HFF-Myc (cell line): ENCODE results near the gene LDLRAD1.

Experiments
- DNase-seq: peaks from one replicate; pipeline ENCODE4 v3.0.0-alpha.2; 2011; ENCODE audit warnings: low read depth; ENCODE audit errors: extremely low read depth
- H3K4me3 ChIP-seq: replicated peaks from 2 replicates; pipeline ENCODE4 v1.5.1; 2011; ENCODE audit warnings: low read depth, mild to moderate bottlenecking, control low read depth, low read length
- TF ChIP-seq, protein P1 (sequence below): IDR thresholded peaks from 2 replicates; pipeline ENCODE4 v1.5.1; 2012; ENCODE audit warnings: mild to moderate bottlenecking, low read depth, low read length, control low read depth; ENCODE audit errors: missing control alignments

Gene LDLRAD1

DNA sequence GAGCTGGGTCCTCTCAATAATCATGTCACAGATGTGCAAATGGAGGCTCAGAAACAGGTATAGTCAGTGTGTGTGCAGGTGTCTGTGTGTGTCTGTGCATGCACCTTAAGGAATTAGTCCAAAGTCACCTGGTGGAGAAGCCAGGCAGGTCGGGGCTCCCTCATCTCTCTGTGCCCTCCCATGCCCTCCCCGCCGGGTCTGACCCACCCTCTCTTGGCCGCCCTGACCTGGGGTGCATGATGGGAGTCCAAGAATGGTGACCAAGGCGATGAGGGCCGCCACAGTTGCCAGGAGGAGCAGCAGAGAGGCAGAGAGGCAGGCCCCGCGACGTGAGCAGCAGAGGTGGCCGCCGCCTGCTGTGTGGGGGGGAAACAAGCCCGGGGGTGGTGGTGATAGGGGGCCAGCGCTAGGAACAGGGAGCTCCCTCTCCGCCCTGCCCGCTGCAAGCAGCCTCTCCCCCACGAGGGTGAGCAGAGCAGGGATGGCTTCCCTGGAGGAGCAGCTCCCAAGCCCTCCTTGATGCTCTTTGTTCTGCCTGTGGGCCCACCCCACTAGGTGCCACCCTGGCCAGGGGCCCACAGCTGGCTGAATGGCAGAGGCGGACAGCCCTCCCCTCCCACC lies 3.9 kb downstream of the LDLRAD1 start:
- TF ChIP-seq, protein P1, sequence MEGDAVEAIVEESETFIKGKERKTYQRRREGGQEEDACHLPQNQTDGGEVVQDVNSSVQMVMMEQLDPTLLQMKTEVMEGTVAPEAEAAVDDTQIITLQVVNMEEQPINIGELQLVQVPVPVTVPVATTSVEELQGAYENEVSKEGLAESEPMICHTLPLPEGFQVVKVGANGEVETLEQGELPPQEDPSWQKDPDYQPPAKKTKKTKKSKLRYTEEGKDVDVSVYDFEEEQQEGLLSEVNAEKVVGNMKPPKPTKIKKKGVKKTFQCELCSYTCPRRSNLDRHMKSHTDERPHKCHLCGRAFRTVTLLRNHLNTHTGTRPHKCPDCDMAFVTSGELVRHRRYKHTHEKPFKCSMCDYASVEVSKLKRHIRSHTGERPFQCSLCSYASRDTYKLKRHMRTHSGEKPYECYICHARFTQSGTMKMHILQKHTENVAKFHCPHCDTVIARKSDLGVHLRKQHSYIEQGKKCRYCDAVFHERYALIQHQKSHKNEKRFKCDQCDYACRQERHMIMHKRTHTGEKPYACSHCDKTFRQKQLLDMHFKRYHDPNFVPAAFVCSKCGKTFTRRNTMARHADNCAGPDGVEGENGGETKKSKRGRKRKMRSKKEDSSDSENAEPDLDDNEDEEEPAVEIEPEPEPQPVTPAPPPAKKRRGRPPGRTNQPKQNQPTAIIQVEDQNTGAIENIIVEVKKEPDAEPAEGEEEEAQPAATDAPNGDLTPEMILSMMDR = no peak
- H3K4me3 ChIP-seq = no peak overlapping the region
- no peak for DNase-seq

DNA sequence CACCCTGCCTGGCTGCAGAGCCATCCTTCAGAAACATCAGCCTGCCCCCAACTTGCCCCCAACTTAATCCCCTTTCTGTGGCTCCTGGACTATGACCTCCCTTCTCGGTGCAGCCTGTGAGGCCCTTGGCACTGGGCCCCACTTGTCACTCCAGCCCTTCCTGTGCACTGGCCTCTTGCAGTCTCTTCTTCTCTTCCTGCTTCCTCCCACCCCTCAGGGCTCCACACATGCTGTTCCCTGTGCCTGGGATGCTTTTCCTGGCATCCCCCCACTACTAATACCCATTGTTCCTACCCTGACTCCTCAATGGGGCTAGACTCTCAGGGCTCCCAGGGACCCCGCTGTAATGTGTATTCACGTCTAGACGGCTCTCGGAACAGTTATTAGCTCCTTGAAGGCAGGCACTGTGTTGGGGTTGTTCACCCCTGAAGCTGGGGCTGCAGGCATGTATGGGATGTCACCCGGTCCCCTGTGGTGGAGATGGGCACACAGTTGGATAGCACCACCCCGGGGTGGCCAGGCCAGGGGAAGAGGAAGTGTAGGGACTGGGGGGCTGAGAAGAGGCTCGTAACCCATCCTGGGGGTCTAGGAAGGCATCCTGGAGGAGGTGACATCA lies 4.5 kb downstream of the LDLRAD1 start:
- no peak overlapping the region for H3K4me3 ChIP-seq
- no peak for DNase-seq
- TF ChIP-seq, protein P1 = no peak

DNA sequence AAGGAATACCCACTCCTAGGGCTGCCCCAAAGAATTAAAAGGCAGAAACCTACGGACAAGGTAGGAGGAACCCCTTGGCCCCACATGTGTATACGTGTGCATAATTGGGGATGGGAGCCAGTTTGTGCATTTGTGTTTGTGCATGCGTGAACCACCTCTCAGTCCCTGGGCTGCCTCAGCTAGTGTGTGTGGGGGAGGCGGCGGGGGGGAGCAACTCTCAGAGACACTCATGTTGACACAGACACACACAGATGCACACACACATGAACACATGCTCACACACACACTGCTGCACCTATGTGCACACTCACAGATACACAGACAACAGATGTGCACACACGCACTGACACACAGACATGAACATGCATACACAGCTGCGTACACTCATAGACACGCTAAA lies 5.1 kb downstream of the LDLRAD1 start:
- TF ChIP-seq, protein P1 = no peak
- DNase-seq = no peak
- H3K4me3 ChIP-seq = no peak overlapping the region

DNA sequence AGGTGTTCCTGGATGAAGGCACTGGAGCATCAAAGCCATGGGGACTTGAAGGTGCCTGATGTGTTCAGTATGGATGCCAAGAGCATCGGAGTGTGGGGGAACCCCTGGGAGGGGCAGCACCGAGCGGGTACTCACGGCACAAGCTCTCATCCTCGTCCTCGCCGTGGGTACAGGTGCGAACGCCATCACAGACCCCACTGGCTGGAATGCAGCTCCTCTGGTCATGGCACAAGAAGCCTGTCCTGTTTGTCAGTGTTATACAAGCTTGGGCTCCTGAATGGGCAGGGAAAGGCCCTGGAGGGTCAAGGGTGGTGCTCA lies 6.0 kb downstream of the LDLRAD1 start:
- TF ChIP-seq, protein P1 = no peak
- no peak overlapping the region for H3K4me3 ChIP-seq
- DNase-seq = no peak

DNA sequence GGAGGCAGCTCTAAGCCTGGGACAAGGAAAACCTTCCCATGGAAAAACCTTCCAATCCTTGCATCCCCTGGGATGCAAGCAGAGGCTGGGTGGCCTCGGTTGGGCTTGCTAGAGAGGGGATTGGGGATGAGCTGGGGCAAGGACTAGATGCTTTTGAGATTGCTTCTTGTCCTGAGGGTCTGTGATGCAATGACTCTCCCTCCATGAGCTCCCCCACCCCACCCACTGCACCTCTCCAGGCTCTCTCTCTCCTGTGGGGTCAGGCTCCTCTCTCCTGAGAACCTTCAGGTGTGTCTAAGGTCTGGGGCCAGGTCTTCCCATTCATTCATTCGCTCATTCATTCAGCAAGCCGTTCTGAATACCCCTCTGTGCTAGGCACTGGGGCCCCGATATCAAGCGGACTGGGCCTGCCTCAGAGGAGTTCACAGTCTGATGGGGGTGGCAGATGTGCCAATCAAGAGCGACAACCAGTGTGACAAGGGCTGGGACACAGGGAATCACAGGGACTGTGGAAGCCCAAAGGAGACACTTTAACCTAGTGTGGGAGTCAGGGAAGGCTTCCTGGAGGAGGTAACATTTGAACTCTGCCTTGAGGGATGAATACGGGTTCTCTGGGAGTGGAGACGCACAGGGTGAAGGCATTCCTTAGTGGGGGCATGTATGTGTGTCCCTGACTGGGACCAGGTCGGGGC lies 6.5 kb downstream of the LDLRAD1 start:
- TF ChIP-seq, protein P1 = no peak
- DNase-seq = no peak
- H3K4me3 ChIP-seq = no peak overlapping the region

DNA sequence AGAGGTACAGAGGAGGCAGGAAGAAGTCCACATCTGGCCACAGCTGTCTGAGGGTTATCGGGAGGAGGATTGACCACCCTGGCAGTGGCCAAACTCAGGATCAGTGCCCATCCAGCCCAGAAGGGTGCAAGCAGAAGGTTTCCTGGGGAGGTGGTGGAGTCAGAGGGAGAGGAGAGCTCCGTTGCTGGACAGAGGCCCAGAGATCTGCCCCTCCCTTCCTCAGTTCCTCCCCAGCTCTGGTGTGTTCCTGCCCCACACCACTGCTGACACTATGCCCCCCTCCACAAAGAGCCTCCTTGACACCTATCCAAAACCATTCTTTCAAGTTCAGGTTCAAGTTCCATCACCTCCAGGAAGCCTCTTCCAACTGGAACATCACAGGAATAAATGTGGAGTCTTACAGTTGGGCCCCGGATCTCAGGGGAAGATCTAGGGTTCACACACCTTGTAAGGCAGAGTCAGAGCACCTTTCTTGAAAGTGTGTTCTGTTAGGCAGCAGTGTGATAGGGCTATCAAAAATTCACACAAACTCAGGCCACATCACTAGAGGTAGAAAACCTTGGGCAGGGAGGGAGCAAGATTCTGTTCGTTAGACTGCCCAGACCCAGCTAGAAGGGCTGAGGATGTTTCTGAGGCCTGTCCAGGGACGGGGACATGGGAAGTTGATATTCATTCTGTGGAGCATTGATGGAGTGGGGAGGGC lies 7.4 kb downstream of the LDLRAD1 start:
- no peak overlapping the region for H3K4me3 ChIP-seq
- no peak for DNase-seq
- TF ChIP-seq, protein P1 = no peak
